ENCODE data around the gene GNA14. TPM values are rescaled to one million over a fixed set of nuclear protein-coding genes. Genes with fewer than 3 reads are reported as not detected.

GNA14 gene
- total RNA-seq, 2 experiments from 2014 or later, result not detected

- H3K27ac Mint-ChIP-seq, result no peak overlapping the region
- H3K4me3 Mint-ChIP-seq, result no peak overlapping the region
- peaks cover 3% of the 10 kb centered on the region for H3K27me3 Mint-ChIP-seq
- POLR2A ChIA-PET, result no interaction called here
- peaks cover 4% of the 10 kb centered on the region for H3K4me1 Mint-ChIP-seq
- peaks cover 4% of the 10 kb centered on the region for H3K9me3 Mint-ChIP-seq
- no peak for DNase-seq
- no peaks in the 10 kb centered on the region for H3K36me3 Mint-ChIP-seq
- no peak for ATAC-seq (ENCODE audit: low read depth)
Measured at GRCh38 chr9:77469515-77470231, 178.4 kb downstream of the GNA14 start.

GRCh38 chr9:77464661-77465060 lies 183.5 kb downstream of the GNA14 start:
- POLR2A ChIA-PET, result no interaction called here
- Mint-ChIP-seq H3K9me3 (no peaks in the 10 kb centered on the region), H3K4me3 (no peak overlapping the region)

GRCh38 chr9:77463151-77463550 lies 185.0 kb downstream of the GNA14 start:
- no peaks in the 10 kb centered on the region for H3K9me3 Mint-ChIP-seq
- ATAC-seq (ENCODE audit: low read depth), result no peak

More at GRCh38 chr9:77464661-77465060, 183.5 kb downstream of the GNA14 start:
- Mint-ChIP-seq H3K27me3 (peaks cover 7% of the 10 kb centered on the region), H3K27ac (no peak overlapping the region), H3K36me3 (no peaks in the 10 kb centered on the region), H3K4me1 (no peaks in the 10 kb centered on the region)
- no peak for DNase-seq
- ATAC-seq (ENCODE audit: low read depth), result no peak

GRCh38 chr9:77462066-77462465 lies 186.1 kb downstream of the GNA14 start:
- no peak for DNase-seq
- ATAC-seq (ENCODE audit: low read depth), result no peak
- POLR2A ChIA-PET, result no interaction called here
- Mint-ChIP-seq H3K9me3 (no peaks in the 10 kb centered on the region), H3K27me3 (peaks cover 11% of the 10 kb centered on the region), H3K4me1 (peaks cover 5% of the 10 kb centered on the region), H3K36me3 (no peaks in the 10 kb centered on the region), H3K4me3 (no peak overlapping the region), H3K27ac (no peak overlapping the region)

More at GRCh38 chr9:77463151-77463550, 185.0 kb downstream of the GNA14 start:
- H3K27ac Mint-ChIP-seq, result no peak overlapping the region
- DNase-seq, result no peak
- H3K27me3 Mint-ChIP-seq, result peaks cover 11% of the 10 kb centered on the region
- H3K4me1 Mint-ChIP-seq, result peaks cover 2% of the 10 kb centered on the region
- no peak overlapping the region for H3K4me3 Mint-ChIP-seq
- POLR2A ChIA-PET, result no interaction called here
- no peaks in the 10 kb centered on the region for H3K36me3 Mint-ChIP-seq

GRCh38 chr9:77460938-77461337 lies 187.2 kb downstream of the GNA14 start:
- Mint-ChIP-seq H3K4me3 (no peak overlapping the region), H3K27ac (no peak overlapping the region), H3K4me1 (peaks cover 7% of the 10 kb centered on the region), H3K27me3 (peaks cover 11% of the 10 kb centered on the region), H3K36me3 (no peaks in the 10 kb centered on the region), H3K9me3 (no peaks in the 10 kb centered on the region)
- no peak for DNase-seq
- POLR2A ChIA-PET, result no interaction called here
- no peak for ATAC-seq (ENCODE audit: low read depth)

GRCh38 chr9:77457916-77458592 lies 190.1 kb downstream of the GNA14 start:
- H3K4me1 Mint-ChIP-seq, result peaks cover 13% of the 10 kb centered on the region
- no peaks in the 10 kb centered on the region for H3K36me3 Mint-ChIP-seq
- POLR2A ChIA-PET, result interaction anchor here (0.9 kb wide), 1 partner anchor 31 kb away, joined by 3 read pairs; no protein-coding TSS in a partner anchor
- ATAC-seq (ENCODE audit: low read depth) (peak; percentile 82), DNase-seq (peak; percentile 42)
- no peaks in the 10 kb centered on the region for H3K9me3 Mint-ChIP-seq
- no peak overlapping the region for H3K4me3 Mint-ChIP-seq
- H3K27me3 Mint-ChIP-seq, result peaks cover 7% of the 10 kb centered on the region
- H3K27ac Mint-ChIP-seq, result no peak overlapping the region

- POLR2A ChIA-PET, result interaction anchor here (0.7 kb wide), 1 partner anchor 19 kb away, joined by 3 read pairs; no protein-coding TSS in a partner anchor
- peaks cover 7% of the 10 kb centered on the region for H3K27me3 Mint-ChIP-seq
- peak; percentile 72 for ATAC-seq (ENCODE audit: low read depth)
- H3K27ac Mint-ChIP-seq, result no peak overlapping the region
- DNase-seq, result peak; percentile 83
- no peaks in the 10 kb centered on the region for H3K9me3 Mint-ChIP-seq
- H3K4me1 Mint-ChIP-seq, result peaks cover 13% of the 10 kb centered on the region
- no peaks in the 10 kb centered on the region for H3K36me3 Mint-ChIP-seq
- H3K4me3 Mint-ChIP-seq, result no peak overlapping the region
Measured at GRCh38 chr9:77456829-77457437, 191.2 kb downstream of the GNA14 start.

GRCh38 chr9:77455312-77455927 lies 192.7 kb downstream of the GNA14 start:
- no peak for DNase-seq
- H3K27me3 Mint-ChIP-seq, result peaks cover 7% of the 10 kb centered on the region
- no peak overlapping the region for H3K4me3 Mint-ChIP-seq
- no peak overlapping the region for H3K27ac Mint-ChIP-seq
- POLR2A ChIA-PET, result no interaction called here
- H3K4me1 Mint-ChIP-seq, result peaks cover 13% of the 10 kb centered on the region
- ATAC-seq (ENCODE audit: low read depth), result no peak
- H3K9me3 Mint-ChIP-seq, result no peaks in the 10 kb centered on the region
- H3K36me3 Mint-ChIP-seq, result no peaks in the 10 kb centered on the region

- no peak overlapping the region for H3K4me3 Mint-ChIP-seq
- no peaks in the 10 kb centered on the region for H3K36me3 Mint-ChIP-seq
- H3K27ac Mint-ChIP-seq, result no peak overlapping the region
- no peak for DNase-seq
- POLR2A ChIA-PET, result interaction anchor here (0.7 to 1.0 kb wide), 2 partner anchors 18 to 576 kb away, joined by 3 to 4 read pairs; no protein-coding TSS in a partner anchor
- H3K9me3 Mint-ChIP-seq, result no peaks in the 10 kb centered on the region
- no peak for ATAC-seq (ENCODE audit: low read depth)
- peaks cover 4% of the 10 kb centered on the region for H3K27me3 Mint-ChIP-seq
- H3K4me1 Mint-ChIP-seq, result peaks cover 13% of the 10 kb centered on the region
Measured at GRCh38 chr9:77454663-77455062, 193.5 kb downstream of the GNA14 start.

- ATAC-seq (ENCODE audit: low read depth), result no peak
Measured at GRCh38 chr9:77453825-77454647, 194.1 kb downstream of the GNA14 start.

GRCh38 chr9:77451507-77451906 lies 196.6 kb downstream of the GNA14 start:
- Mint-ChIP-seq H3K4me3 (no peak overlapping the region), H3K4me1 (peaks cover 6% of the 10 kb centered on the region), H3K27ac (no peak overlapping the region), H3K9me3 (no peaks in the 10 kb centered on the region), H3K27me3 (no peaks in the 10 kb centered on the region), H3K36me3 (no peaks in the 10 kb centered on the region)
- POLR2A ChIA-PET, result interaction anchor here (0.9 kb wide), 1 partner anchor 274 kb away, joined by 3 read pairs; the partner anchor contains the start of gene VPS13A
- DNase-seq (no peak), ATAC-seq (ENCODE audit: low read depth) (no peak)

More at GRCh38 chr9:77453825-77454647, 194.1 kb downstream of the GNA14 start:
- POLR2A ChIA-PET, result interaction anchor here (0.7 to 1.0 kb wide), 3 partner anchors 17 to 577 kb away, joined by 3 to 4 read pairs (median 3); no protein-coding TSS in a partner anchor
- H3K4me3 Mint-ChIP-seq, result peak overlapping the region; percentile 80
- peaks cover 13% of the 10 kb centered on the region for H3K4me1 Mint-ChIP-seq
- no peaks in the 10 kb centered on the region for H3K27me3 Mint-ChIP-seq
- H3K27ac Mint-ChIP-seq, result peak overlapping the region; percentile 48
- DNase-seq, result no peak
- no peaks in the 10 kb centered on the region for H3K9me3 Mint-ChIP-seq
- H3K36me3 Mint-ChIP-seq, result no peaks in the 10 kb centered on the region

- no peaks in the 10 kb centered on the region for H3K9me3 Mint-ChIP-seq
- DNase-seq (no peak), ATAC-seq (ENCODE audit: low read depth) (no peak)
- peaks cover 6% of the 10 kb centered on the region for H3K4me1 Mint-ChIP-seq
- H3K27ac Mint-ChIP-seq, result no peak overlapping the region
- POLR2A ChIA-PET, result no interaction called here
- peaks cover 3% of the 10 kb centered on the region for H3K27me3 Mint-ChIP-seq
- no peak overlapping the region for H3K4me3 Mint-ChIP-seq
- no peaks in the 10 kb centered on the region for H3K36me3 Mint-ChIP-seq
Measured at GRCh38 chr9:77450085-77450475, 198.0 kb downstream of the GNA14 start.
